B cell (primary cell): ENCODE measurements around the gene APOL6. TPM values are rescaled to one million over a fixed set of nuclear protein-coding genes. Genes with fewer than 3 reads are reported as not detected.
"Not testable (repeated sequence)": the region's sequence is repeated elsewhere in the genome, so short reads cannot be mapped to it uniquely, and the experiment has no call there.

ENCODE experiments used
- ATAC-seq: fragments of 200-7000 bp; cut with Tn5 transposase; one replicate; pipeline ENCODE4 v1.10.0; 2021; ENCODE audit warnings: low read depth, mild to moderate bottlenecking, moderate number of reproducible peaks, moderate library complexity
- CTCF ChIA-PET: fragments of 350-600 bp; sonication (Branson Sonifier 250); formaldehyde crosslinking; loops from one replicate; lab custom pipeline; 2021; ENCODE audit warnings: antibody characterized with exemption, inconsistent platforms; lab: Charles Lee
- POLR2A ChIA-PET: fragments of 350-600 bp; sonication (Branson Sonifier 250); formaldehyde crosslinking; loops from one replicate; lab custom pipeline; 2021; ENCODE audit warnings: antibody characterized with exemption; lab: Charles Lee
- DNase-seq: peaks from one replicate; pipeline ENCODE4 v3.0.0; 2013
- H2AFZ ChIP-seq: 2 replicates; pipeline ENCODE4 v1.6.1; 2012; ENCODE audit warnings: mild to moderate bottlenecking, low read depth, low read length; ENCODE audit not compliant: insufficient read depth, poor library complexity, severe bottlenecking
- H3K27ac ChIP-seq, 2 donors: 1 replicate in 1 of 2; 2 replicates in 1 of 2; pipeline ENCODE4 v1.5.1; 2012 to 2013; ENCODE audit warnings: low read length in 2 of 2, mild to moderate bottlenecking in 2 of 2, moderate library complexity in 1 of 2
- H3K27me3 ChIP-seq, 4 experiments: fragments of 200-600 bp in 1 of 4; sonication (generic) in 1 of 4; replicated peaks in 1 of 4; 1 replicate in 2 of 4; 2 replicates in 2 of 4; pipeline versions ENCODE4 v1.6.1 to v1.7.0; 2013 to 2016; ENCODE audit warnings: low read length in 3 of 4, mild to moderate bottlenecking in 2 of 4, mixed read lengths in 1 of 4, moderate library complexity in 1 of 4; ENCODE audit not compliant: insufficient read depth in 4 of 4, control insufficient read depth in 3 of 4; ENCODE audit errors: control extremely low read depth in 1 of 4
- H3K36me3 ChIP-seq, 2 experiments: replicated peaks in 1 of 2; 1 replicate in 1 of 2; 2 replicates in 1 of 2; pipeline versions ENCODE4 v1.6.1 to v1.7.1; 2013; ENCODE audit warnings: low read length in 1 of 2; ENCODE audit not compliant: insufficient read depth in 2 of 2, control insufficient read depth in 1 of 2; ENCODE audit errors: control extremely low read depth in 1 of 2, extremely low read depth in 1 of 2
- H3K4me1 ChIP-seq, 2 donors: fragments of 200-600 bp in 1 of 2; sonication (generic) in 1 of 2; 1 replicate in 1 of 2; 2 replicates in 1 of 2; pipeline versions ENCODE4 v1.5.1 to v1.6.1; 2013 to 2017; ENCODE audit warnings: low read length in 2 of 2; ENCODE audit not compliant: control insufficient read depth in 2 of 2, insufficient read depth in 2 of 2
- H3K4me2 ChIP-seq: replicated peaks from 2 replicates; pipeline ENCODE3; 2012; ENCODE audit warnings: mild to moderate bottlenecking, low read depth, low read length; ENCODE audit not compliant: poor library complexity, severe bottlenecking
- H3K4me3 ChIP-seq, 5 experiments: fragments of 200-600 bp in 1 of 5; sonication (generic) in 1 of 5; 1 replicate in 3 of 5; 2 replicates in 2 of 5; pipeline versions ENCODE4 v1.5.1 to v1.7.0; 2011 to 2016; ENCODE audit warnings: low read length in 4 of 5, mild to moderate bottlenecking in 4 of 5, low read depth in 2 of 5, control low read depth in 1 of 5, moderate library complexity in 1 of 5; ENCODE audit not compliant: insufficient read depth in 1 of 5; ENCODE audit errors: control extremely low read depth in 1 of 5, extremely low read depth in 1 of 5
- H3K79me2 ChIP-seq: fragments of 200-600 bp; sonication (generic); one replicate; pipeline ENCODE4 v1.6.0; 2016; ENCODE audit warnings: low read length; ENCODE audit not compliant: control insufficient read depth, insufficient read depth
- H3K9ac ChIP-seq: fragments of 200-600 bp; sonication (generic); 2 replicates; pipeline ENCODE4 v1.6.1; 2017; ENCODE audit warnings: mild to moderate bottlenecking, low read length, moderate library complexity
- H3K9me3 ChIP-seq, 3 donors: one replicate each; pipeline versions ENCODE4 v1.6.1 to v1.7.1; 2013; ENCODE audit warnings: low read length in 2 of 3; ENCODE audit not compliant: control insufficient read depth in 2 of 3, insufficient read depth in 1 of 3; ENCODE audit errors: control extremely low read depth in 1 of 3
- H4K20me1 ChIP-seq: 2 replicates; pipeline ENCODE4 v1.6.0; 2012; ENCODE audit warnings: mild to moderate bottlenecking, low read length; ENCODE audit not compliant: insufficient read depth, control insufficient read depth, poor library complexity, severe bottlenecking
- H3K27ac Mint-ChIP-seq: one replicate; pipeline ENCODE4 v1.8.0; 2021; ENCODE audit warnings: mixed read lengths
- H3K27me3 Mint-ChIP-seq: one replicate; pipeline ENCODE4 v1.8.0; 2021; ENCODE audit warnings: mixed read lengths
- H3K4me1 Mint-ChIP-seq: one replicate; pipeline ENCODE4 v1.8.0; 2021; ENCODE audit warnings: mixed read lengths
- H3K4me3 Mint-ChIP-seq: one replicate; pipeline ENCODE4 v1.8.0; 2021; ENCODE audit warnings: mixed read lengths
- H3K9me3 Mint-ChIP-seq: one replicate; pipeline ENCODE4 v1.8.0; 2022; ENCODE audit warnings: mixed read lengths; ENCODE audit not compliant: insufficient read depth
- EZH2 ChIP-seq: IDR thresholded peaks from 2 replicates; pipeline ENCODE4 v1.6.1; 2012; ENCODE audit warnings: borderline replicate concordance, low read depth, mild to moderate bottlenecking, moderate library complexity, low read length; ENCODE audit not compliant: insufficient read depth, poor library complexity, severe bottlenecking
- WGBS: methylation state at CpG from one replicate; pipeline ENCODE4 v1.1.5; 2013; ENCODE audit warnings: missing lambda C conversion rate; ENCODE audit not compliant: insufficient coverage; 5-methylcytosine and 5-hydroxymethylcytosine counted together
- intact Hi-C: fragments of 100-400 bp; cut with micrococcal nuclease; formaldehyde crosslinking; loops from one replicate; pipeline ENCODE4 v1.10.0; 2022
- polyA plus RNA-seq: library from polyadenylated mRNA; depleted of rRNA; stranded (reverse); fragments of >200 nt; gene quantifications from 2 replicates; pipeline ENCODE4 v1.2.3, GENCODE V29; 2012
- total RNA-seq, 2 donors: library from RNA; stranded (reverse); fragments of 120-200 nt in 1 of 2; gene quantifications; 1 replicate in 1 of 2; 2 replicates in 1 of 2; pipeline versions ENCODE4 v1.2.3 to v1.2.4, GENCODE V29; 2013 to 2022
- TF ChIP-seq, protein P1 (sequence below): fragments of 200-600 bp; IDR thresholded peaks from one replicate; pipeline ENCODE4 v1.8.0; 2022; ENCODE audit warnings: antibody characterized with exemption, mild to moderate bottlenecking

Gene APOL6
- total and polyA plus RNA-seq, 2 donors (not counting 1 experiment from before 2014, with no cell fraction given), result 2.3 to 7.0 TPM

DNA sequence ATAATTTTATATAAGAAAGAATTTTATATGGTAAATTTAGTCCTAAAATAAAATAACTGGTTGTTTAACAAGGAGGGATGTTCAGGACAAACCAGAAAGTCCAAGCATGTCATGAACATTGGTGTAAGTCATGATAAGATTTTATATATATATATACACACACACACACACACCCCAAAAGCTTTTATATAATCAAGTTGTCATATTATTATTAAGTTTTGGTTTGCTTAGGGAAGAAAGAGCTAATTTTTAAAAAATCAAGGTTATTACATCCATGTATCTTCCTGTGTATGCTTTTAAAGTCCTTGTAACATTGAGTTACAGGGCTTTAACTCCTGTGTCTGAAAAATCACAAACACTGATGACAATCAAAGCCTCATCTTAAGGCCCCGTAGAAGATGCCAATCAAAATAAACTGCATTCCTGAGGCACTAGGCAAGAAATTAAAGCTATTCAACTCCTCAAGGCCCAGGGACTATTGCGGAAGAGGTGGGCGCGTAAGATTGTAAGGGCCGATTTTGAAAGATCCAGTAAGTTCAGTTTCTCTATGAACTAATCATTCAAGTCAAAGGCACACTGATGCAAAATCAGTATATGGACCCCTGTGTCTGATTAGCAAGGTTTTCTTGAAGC is 16.8 kb downstream of the APOL6 start:
- H3K4me2 ChIP-seq, result no peak overlapping the region
- H3K36me3 ChIP-seq, result peaks cover 0 to 6% of the 10 kb centered on the region in 2 experiments
- no peaks in the 10 kb centered on the region for H3K79me2 ChIP-seq
- DNase-seq (no peak), ATAC-seq (no peak)
- intact Hi-C loops, result no loop called here
- no peaks in the 10 kb centered on the region for H4K20me1 ChIP-seq
- WGBS, result 97% methylated on average over 4 of the region's 5 CpGs
- peaks cover 4 to 9% (median 6%) of the 10 kb centered on the region in 3 donors for H3K9me3 ChIP-seq
- peaks cover 17 to 20% of the 10 kb centered on the region in 2 donors for H3K4me1 ChIP-seq
- no peak overlapping the region for H3K27ac Mint-ChIP-seq
- no peak overlapping the region for H3K9ac ChIP-seq
- TF ChIP-seq, protein P1, sequence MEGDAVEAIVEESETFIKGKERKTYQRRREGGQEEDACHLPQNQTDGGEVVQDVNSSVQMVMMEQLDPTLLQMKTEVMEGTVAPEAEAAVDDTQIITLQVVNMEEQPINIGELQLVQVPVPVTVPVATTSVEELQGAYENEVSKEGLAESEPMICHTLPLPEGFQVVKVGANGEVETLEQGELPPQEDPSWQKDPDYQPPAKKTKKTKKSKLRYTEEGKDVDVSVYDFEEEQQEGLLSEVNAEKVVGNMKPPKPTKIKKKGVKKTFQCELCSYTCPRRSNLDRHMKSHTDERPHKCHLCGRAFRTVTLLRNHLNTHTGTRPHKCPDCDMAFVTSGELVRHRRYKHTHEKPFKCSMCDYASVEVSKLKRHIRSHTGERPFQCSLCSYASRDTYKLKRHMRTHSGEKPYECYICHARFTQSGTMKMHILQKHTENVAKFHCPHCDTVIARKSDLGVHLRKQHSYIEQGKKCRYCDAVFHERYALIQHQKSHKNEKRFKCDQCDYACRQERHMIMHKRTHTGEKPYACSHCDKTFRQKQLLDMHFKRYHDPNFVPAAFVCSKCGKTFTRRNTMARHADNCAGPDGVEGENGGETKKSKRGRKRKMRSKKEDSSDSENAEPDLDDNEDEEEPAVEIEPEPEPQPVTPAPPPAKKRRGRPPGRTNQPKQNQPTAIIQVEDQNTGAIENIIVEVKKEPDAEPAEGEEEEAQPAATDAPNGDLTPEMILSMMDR, result no peak
- no peak for TF ChIP-seq EZH2
- ChIA-PET CTCF (no interaction called here), POLR2A (no interaction called here)
- H3K4me3 Mint-ChIP-seq, result no peak overlapping the region
- H3K4me1 Mint-ChIP-seq, result peaks cover 30% of the 10 kb centered on the region
- no peak overlapping the region for H2AFZ ChIP-seq
- no peak overlapping the region for H3K27ac ChIP-seq
- no peaks in the 10 kb centered on the region for H3K27me3 ChIP-seq
- H3K27me3 Mint-ChIP-seq, result no peaks in the 10 kb centered on the region
- peaks cover 5% of the 10 kb centered on the region for H3K9me3 Mint-ChIP-seq
- H3K4me3 ChIP-seq, result no peak overlapping the region

DNA sequence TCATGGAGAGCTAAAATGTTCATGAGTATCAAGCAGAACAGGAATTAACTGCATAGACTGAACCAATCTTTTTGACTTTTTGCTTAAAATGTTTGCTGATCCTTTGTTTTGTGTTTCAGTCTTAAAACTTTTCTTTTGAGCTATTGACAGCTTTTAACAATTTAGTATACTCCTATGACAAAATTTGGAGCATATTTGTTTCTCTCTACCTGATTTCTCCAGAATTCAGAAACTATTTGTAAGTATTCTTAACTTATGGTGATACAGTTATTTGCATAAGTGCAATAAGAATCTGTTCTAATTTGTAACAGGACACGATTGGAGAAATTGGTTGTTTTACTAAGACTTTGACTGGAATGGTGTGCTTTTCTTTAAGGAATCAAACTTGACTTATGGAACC is 18.5 kb downstream of the APOL6 start:
- no CpG with 5 or more reads among the region's 1 CpG for WGBS
- H3K4me2 ChIP-seq, H3K4me3 ChIP-seq, H3K9ac ChIP-seq, H3K9me3 ChIP-seq, H3K27me3 ChIP-seq, DNase-seq, ATAC-seq, H3K4me1 ChIP-seq, H4K20me1 ChIP-seq, POLR2A ChIA-PET, H3K27ac ChIP-seq, H3K4me3 Mint-ChIP-seq, intact Hi-C loops, H3K36me3 ChIP-seq, H3K27ac Mint-ChIP-seq, H3K27me3 Mint-ChIP-seq, H3K79me2 ChIP-seq, H2AFZ ChIP-seq, CTCF ChIA-PET, H3K9me3 Mint-ChIP-seq: not testable (repeated sequence)
- peaks cover 16% of the 10 kb centered on the region for H3K4me1 Mint-ChIP-seq
